ENCODE results near the gene GJB5. TPM values are rescaled to one million over a fixed set of nuclear protein-coding genes. Genes with fewer than 3 reads are reported as not detected.
A peak's percentile ranks its signal among the peaks of the same experiment; 100 is the strongest.

GJB5 gene
- polyA plus RNA-seq, 1 donor (not counting 4 experiments of a cell fraction or from before 2014, with no cell fraction given): 169 TPM

DNA sequence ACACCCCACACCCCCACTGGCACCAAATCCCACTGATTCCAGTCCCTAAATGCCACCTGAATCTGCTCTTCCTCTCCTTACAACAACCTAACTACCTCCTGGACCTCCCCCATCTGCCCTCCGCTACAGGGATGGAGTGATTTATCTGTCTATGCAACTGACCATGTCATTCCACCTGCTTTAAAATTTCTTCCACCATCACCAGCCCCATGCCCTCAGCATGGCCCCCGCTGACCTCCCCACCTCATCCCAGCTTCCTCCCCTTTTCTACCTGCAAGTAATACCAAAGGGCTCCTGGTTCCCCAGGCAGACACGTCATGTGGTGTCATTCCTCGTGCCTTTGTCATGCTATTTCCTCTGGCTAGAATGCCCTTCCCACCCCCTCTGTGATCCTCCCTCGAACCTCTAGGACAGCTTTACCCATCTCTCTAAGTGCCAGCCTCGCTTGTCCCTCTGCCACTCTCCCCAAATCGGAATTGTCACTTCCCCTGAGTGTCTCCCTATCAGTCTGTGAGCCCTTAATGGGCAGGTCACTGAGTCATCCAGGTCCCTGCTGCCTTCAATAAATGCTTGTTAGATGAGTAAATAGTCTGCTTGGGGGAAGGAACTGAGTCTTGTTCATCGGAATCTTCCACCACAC is 8.4 kb downstream of the GJB5 start:
- dilution Hi-C loops (cut with MboI; ENCODE audit: extremely low pct_ligation_motif_present, low sequenced_read_pairs): no loop called here
- Histone ChIP-seq H3K4me3 (ENCODE audit: control insufficient read depth in 2 of 3, extremely low read depth in 1 of 3, insufficient read depth in 2 of 3, low read depth in 1 of 3, low read length in 3 of 3) (peak overlapping the region; percentile 13 to 37 (median 18)), H3K79me2 (ENCODE audit: control insufficient read depth, insufficient read depth, low read length) (peaks cover 36% of the 10 kb centered on the region), H2AFZ (ENCODE audit: control insufficient read depth, low read length) (no peak overlapping the region), H3K27me3 (ENCODE audit: control insufficient read depth, extremely low read depth, insufficient read depth, low read length) (no peaks in the 10 kb centered on the region), H4K20me1 (ENCODE audit: control insufficient read depth, extremely low read depth, insufficient read depth, low read length) (no peaks in the 10 kb centered on the region), H3K36me3 (ENCODE audit: control insufficient read depth in 2 of 2, extremely low read depth in 1 of 2, insufficient read depth in 2 of 2, low read length in 2 of 2) (peaks cover 1 to 24% of the 10 kb centered on the region in 2 experiments), H3K4me1 (ENCODE audit: control insufficient read depth, extremely low read depth, insufficient read depth, low read length) (peaks cover 63% of the 10 kb centered on the region), H3K9me3 (ENCODE audit: control insufficient read depth, low read depth, low read length) (no peaks in the 10 kb centered on the region), H3K9ac (ENCODE audit: control insufficient read depth, extremely low read depth, insufficient read depth, low read length) (peak overlapping the region; percentile 59), H3K4me2 (ENCODE audit: control insufficient read depth, extremely low read depth, insufficient read depth, low read depth, low read length) (peak overlapping the region; percentile 75), H3K27ac (ENCODE audit: control insufficient read depth, insufficient read depth, low read length) (peak overlapping the region; percentile 83), H3K9me1 (ENCODE audit: control insufficient read depth, extremely low read depth, insufficient read depth, low read length) (no peaks in the 10 kb centered on the region)
- peak; percentile 100 for FAIRE-seq
- no peak for TF ChIP-seq CTCF (optimal IDR thresholded peaks at IDR 0.05 in 1 of 3, IDR thresholded peaks at IDR 0.05 in 1 of 3, conservative IDR thresholded peaks at IDR 0.05 in 1 of 3; ENCODE audit: extremely low read depth in 1 of 3, insufficient read depth in 2 of 3, low read length in 3 of 3)
- no peak for TF ChIP-seq EZH2 (IDR thresholded peaks at IDR 0.05; ENCODE audit: low read length)
- peak; percentile 94 for DNase-seq (ENCODE audit: low read depth, low spot score)

DNA sequence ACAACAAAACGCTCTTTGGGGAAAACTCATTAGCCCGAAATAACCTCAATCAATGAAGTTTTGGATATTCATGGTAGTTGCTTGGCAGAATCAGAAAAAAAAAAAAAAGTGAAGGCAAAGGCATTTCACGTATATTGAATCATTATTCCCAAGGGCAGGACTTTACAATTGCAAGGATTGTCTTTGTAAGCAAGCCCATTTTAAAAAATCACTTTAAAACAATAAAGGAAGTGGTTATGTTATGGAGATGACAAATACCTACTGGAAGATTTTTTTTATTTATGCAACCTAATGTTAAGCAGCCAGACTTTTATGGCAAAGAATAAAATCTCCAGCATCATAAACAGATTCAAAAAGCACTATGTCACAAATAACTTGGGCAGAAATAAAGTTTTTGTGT is 14.0 kb downstream of the GJB5 start:
- dilution Hi-C loops (cut with MboI; ENCODE audit: extremely low pct_ligation_motif_present, low sequenced_read_pairs): no loop called here
- H3K36me3 ChIP-seq (ENCODE audit: control insufficient read depth in 2 of 2, extremely low read depth in 1 of 2, insufficient read depth in 2 of 2, low read length in 2 of 2): peaks cover 0 to 10% of the 10 kb centered on the region in 2 experiments
- FAIRE-seq (peak; percentile 20), DNase-seq (ENCODE audit: low read depth, low spot score) (no peak)
- H3K9ac ChIP-seq (ENCODE audit: control insufficient read depth, extremely low read depth, insufficient read depth, low read length): no peak overlapping the region
- H3K27ac ChIP-seq (ENCODE audit: control insufficient read depth, insufficient read depth, low read length): no peak overlapping the region
- no peak overlapping the region for H2AFZ ChIP-seq (ENCODE audit: control insufficient read depth, low read length)
- H4K20me1 ChIP-seq (ENCODE audit: control insufficient read depth, extremely low read depth, insufficient read depth, low read length): no peaks in the 10 kb centered on the region
- peaks cover 4% of the 10 kb centered on the region for H3K79me2 ChIP-seq (ENCODE audit: control insufficient read depth, insufficient read depth, low read length)
- H3K4me1 ChIP-seq (ENCODE audit: control insufficient read depth, extremely low read depth, insufficient read depth, low read length): peaks cover 31% of the 10 kb centered on the region
- H3K9me1 ChIP-seq (ENCODE audit: control insufficient read depth, extremely low read depth, insufficient read depth, low read length): no peaks in the 10 kb centered on the region
- TF ChIP-seq CTCF (optimal IDR thresholded peaks at IDR 0.05 in 1 of 3, IDR thresholded peaks at IDR 0.05 in 1 of 3, conservative IDR thresholded peaks at IDR 0.05 in 1 of 3; ENCODE audit: extremely low read depth in 1 of 3, insufficient read depth in 2 of 3, low read length in 3 of 3) (no peak), EZH2 (IDR thresholded peaks at IDR 0.05; ENCODE audit: low read length) (no peak)
- no peaks in the 10 kb centered on the region for H3K27me3 ChIP-seq (ENCODE audit: control insufficient read depth, extremely low read depth, insufficient read depth, low read length)
- no peak overlapping the region for H3K4me3 ChIP-seq (ENCODE audit: control insufficient read depth in 2 of 3, extremely low read depth in 1 of 3, insufficient read depth in 2 of 3, low read depth in 1 of 3, low read length in 3 of 3)
- no peaks in the 10 kb centered on the region for H3K9me3 ChIP-seq (ENCODE audit: control insufficient read depth, low read depth, low read length)
- H3K4me2 ChIP-seq (ENCODE audit: control insufficient read depth, extremely low read depth, insufficient read depth, low read depth, low read length): peak overlapping the region; percentile 10

Measured in keratinocyte (primary cell).